Skeletal muscle cell (primary cell): ENCODE measurements around the gene OR9A2.

Experiments
- DNase-seq: peaks from one replicate; pipeline ENCODE4 v3.0.0-alpha.2; 2010; ENCODE audit warnings: low read depth
- H3K4me3 ChIP-seq: 2 replicates; pipeline ENCODE4 v1.5.1; 2011; ENCODE audit warnings: low read depth, mild to moderate bottlenecking, control low read depth, low read length, moderate library complexity

Gene OR9A2

DNA sequence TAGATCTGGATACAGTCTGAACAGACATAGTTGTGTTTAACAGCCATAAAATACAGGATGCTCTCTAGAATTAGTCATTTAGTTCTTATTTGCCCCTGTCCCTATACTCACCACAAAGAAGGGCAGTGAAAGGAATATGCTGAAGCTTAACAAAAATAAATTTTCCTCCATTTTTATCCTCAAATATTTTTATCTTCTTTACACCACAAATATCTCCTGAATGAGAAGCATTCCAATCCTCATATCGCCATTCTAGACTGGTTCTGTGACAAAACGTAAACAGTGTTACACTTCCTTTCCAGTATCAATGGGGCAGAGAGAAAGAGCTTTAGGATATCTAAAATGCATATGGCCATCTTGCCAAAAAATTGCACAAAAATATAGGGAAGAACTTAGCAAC, 1.6 kb downstream of the OR9A2 start:
- H3K4me3 ChIP-seq = no peak overlapping the region
- DNase-seq = no peak

DNA sequence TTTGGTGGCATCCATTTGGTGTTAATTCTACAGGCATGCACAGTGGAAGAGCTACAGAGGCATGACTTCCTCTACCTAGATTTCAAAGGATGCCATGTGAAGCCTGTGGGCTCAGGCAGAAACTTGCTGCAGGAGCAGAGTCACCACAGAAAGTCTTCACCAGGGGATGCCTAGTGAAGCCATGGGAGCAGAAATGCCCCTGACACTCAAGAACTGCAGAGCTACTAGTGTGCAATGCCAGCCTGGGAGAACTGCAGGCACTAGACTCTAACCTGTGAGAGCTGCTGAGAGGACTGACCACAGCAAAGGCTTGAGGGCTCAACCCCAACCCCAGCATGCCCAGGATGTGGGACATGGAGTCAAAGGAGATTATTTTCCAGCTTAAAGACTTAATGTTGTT, 3.9 kb downstream of the OR9A2 start:
- no peak for DNase-seq
- H3K4me3 ChIP-seq = no peak overlapping the region

DNA sequence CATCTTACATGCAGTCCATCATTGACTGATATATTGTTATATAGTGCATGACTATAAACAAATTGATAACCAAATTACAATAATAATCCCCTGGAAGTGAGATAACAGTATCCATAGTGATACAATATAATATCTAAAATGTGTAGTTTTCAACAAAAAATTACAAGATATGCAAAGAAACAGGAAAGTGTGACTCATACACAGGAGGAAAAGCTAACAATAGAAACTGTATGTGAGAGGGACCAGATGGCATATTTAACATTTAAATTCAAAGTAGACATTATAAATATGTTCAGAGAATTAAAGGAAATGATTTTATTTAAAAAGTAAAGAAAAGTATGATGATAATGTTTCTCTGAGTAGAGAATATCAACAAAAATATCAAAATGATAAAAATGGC, 8.0 kb downstream of the OR9A2 start:
- H3K4me3 ChIP-seq = no peak overlapping the region
- no peak for DNase-seq

DNA sequence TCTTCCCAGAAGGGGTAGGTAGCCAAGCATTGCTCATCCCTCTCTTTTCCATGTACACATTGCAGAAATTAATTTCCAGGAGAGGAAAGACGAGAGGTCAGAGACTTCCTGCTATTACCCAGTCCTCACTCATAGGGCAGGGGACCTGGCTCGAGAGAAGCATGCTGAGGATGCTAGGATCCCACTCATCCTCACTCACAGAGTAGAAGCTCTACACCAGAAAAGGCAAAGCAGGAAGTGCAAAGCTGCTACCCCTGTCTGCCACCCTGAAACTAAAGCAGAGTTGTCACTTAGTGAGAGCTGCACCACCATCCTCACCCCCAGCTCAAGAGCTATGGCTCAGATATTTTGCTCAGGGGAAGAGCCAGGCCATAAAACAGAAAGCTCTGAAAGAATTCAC, 9.9 kb downstream of the OR9A2 start:
- DNase-seq = no peak
- H3K4me3 ChIP-seq = no peak overlapping the region

DNA sequence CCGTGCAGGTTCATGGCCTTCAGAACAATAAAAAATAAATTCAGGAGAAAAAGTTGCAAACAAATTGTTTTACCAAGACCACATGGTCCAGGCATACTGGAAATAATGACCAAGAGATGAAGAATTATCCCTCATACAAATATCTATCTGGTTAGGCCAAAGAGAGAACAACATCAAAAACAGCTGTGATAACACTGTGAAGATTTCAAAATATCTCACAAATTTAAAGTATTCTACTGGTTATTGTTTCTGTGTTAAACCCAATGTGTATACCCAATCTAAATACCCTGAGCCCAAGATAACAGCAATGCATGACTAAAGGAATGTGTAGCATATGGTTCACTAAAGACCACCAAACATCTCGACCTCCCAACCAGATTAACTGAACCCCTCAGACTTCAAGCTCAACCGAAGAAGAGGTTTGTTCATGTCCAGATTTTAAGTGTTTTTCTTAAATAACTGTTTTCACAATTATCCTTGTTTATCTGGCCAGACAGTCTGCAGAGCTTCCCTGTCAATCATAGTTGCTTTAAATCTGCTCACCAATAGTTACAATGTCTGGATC, 10.9 kb downstream of the OR9A2 start:
- DNase-seq = peak; percentile 26
- no peak overlapping the region for H3K4me3 ChIP-seq

DNA sequence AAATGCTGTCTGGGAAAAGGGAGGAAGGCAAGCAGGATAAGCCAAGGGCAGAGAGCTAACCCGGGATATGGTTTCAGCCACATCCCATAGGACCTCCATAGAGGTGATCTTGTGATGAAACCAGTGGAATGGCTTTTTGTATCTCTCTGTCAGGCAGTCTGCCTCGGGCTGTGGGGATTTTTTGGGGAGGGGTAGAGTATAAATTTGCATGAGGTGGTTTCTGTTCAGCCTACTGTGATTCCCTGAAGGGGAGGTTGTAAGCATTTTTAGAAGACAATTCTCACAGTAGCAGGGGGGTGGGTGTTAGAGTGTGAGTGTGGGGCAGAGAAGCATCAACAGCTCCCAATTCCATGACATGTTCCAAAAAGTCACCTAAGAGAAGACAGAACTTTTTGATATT, 11.8 kb downstream of the OR9A2 start:
- no peak overlapping the region for H3K4me3 ChIP-seq
- DNase-seq = no peak

DNA sequence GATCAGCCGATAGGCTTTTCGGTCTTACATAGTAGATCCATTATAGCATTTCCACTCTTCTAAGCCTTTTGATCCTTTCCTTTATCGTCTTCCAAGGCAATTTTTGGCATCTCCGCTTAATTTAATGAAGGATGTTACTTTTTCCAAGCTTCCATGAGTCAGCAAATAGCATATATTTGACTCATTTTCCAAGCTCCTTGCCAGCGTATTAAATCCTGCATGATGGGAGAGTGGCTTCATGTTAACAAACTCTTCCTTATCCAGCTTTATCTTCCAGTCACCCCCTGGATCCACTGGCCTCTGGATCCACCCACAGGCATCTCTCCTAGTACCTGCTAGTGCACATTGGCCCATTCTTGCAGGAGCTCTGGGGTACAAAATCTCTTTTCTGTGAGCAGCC, 13.0 kb downstream of the OR9A2 start:
- H3K4me3 ChIP-seq = no peak overlapping the region
- DNase-seq = peak; percentile 46

DNA sequence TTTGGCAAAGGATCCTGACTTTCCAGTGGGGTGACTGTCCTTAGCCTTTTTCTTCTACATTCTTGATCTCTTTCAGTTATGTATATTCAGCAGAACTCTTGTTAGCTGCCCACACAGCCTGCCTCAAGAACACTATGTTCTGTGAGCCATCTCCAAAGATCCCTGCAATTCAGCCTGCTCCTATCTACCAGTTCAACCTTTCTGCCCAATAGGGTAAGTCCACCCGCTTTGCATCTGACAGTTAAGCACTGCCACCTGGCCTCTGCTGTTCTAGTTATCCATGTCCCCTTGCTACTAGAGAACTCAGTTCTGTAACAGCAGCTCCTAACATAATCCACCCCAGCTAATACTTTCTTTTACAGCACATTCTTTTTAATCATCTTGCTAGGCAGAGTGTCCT, 13.5 kb downstream of the OR9A2 start:
- DNase-seq = peak; percentile 54
- H3K4me3 ChIP-seq = no peak overlapping the region

DNA sequence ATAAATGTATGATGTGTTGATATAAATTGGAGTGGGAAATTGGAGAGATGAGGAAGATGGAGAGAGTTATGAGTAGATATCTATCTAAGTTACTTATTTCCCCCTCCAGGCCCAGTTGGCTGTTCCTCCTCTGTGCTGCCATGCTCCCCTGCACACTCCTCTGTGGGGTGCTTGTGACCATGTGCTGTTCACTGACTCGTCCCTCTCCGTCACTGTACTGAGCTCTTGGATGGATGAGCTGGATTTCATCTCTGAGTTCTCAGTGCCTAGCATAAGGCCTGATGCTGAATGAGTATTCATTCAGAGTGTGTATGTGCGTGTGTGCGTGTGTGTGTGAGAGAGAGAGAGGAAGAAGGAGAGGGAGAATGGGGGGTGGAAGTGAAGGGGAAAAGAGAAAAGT, 14.5 kb downstream of the OR9A2 start:
- no peak for DNase-seq
- no peak overlapping the region for H3K4me3 ChIP-seq

DNA sequence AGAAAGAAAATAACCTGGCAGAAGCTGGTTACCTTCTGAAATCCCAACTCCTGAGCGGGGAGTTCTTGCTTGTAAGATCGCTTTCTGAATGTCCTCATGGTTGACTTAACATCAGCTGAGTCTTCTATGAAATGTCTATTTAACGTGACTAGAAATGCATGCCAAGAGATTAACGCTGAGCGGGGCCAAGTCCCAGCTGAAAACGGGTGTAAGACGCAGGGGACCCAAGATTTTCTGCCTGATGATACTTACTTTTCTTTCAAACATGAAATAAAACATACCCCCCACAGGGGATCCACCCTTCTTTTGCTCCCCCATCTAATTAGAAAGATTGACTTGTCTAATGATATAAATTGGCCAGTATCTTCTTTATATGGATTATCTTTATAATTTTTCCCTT, 14.9 kb downstream of the OR9A2 start:
- DNase-seq = no peak
- H3K4me3 ChIP-seq = no peak overlapping the region

DNA sequence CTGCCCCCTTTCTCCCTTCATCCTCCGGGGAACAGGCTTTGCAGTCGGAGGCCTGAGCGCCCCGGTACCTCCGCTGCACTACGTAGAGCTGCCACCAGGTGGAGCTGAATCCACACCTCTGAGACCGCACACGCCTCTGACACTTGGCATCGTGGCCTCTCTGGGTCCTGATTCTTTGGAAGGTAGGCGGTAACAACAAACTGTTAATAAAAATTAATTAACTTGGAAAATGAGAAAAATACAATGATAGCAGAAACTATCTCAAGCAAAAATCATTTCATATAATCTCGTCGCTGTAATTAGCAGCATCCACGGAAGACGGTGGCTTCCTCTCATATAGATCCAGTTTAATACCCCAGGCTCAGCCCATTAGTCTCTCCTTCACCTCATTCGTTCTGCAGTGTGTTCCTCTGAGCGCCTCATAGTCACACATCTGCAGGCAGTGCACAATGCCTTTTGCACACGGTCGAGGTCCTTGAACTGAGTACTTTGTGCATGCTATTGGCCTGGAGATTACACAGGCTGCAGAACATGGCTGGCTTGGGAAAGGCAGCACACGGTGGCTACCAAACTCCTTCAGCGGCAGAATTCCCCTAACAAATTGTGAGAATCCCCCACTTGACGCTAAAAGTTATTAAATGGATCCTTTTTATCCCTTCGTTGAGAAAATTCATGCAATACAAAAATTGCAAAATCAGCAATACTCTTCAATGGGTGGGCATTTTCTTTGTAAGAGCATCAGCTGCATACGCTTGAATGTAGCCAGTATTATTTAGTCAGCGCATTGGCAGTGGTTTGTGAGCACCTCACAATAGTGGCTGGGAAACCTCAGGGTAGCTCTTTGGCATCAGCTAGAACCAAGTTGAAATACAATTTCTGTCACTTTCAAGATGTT, 18.7 kb downstream of the OR9A2 start:
- DNase-seq = no peak
- no peak overlapping the region for H3K4me3 ChIP-seq

DNA sequence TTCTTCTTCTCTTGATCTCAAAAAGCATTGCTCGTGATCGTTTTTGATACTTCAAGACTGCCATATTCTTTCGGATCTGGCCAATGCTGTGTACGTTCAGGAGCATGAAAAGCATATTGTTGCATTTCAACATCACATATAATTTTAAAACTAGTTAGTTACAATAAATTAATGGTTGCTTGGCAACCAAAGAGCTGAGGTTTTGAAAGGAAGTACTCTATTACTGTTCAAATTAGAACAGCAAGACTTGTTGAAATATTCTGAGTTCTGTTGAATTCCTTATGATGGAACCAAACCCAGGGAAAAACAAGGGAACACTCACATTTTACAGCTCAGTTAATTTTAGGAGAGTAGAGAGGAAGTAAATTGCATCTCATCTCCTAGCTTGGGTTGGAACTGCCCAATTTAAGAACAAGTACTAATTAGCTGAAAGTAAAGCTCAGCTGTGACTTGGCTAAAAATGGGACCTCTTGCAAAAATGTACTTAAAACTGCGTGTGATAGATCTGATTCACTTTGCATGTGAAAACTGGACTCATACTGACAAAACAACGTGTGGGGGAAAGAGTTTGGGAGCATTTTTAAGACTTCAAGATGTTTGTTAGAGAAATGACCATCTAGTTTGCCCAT, 21.2 kb downstream of the OR9A2 start:
- no peak for DNase-seq
- no peak overlapping the region for H3K4me3 ChIP-seq

DNA sequence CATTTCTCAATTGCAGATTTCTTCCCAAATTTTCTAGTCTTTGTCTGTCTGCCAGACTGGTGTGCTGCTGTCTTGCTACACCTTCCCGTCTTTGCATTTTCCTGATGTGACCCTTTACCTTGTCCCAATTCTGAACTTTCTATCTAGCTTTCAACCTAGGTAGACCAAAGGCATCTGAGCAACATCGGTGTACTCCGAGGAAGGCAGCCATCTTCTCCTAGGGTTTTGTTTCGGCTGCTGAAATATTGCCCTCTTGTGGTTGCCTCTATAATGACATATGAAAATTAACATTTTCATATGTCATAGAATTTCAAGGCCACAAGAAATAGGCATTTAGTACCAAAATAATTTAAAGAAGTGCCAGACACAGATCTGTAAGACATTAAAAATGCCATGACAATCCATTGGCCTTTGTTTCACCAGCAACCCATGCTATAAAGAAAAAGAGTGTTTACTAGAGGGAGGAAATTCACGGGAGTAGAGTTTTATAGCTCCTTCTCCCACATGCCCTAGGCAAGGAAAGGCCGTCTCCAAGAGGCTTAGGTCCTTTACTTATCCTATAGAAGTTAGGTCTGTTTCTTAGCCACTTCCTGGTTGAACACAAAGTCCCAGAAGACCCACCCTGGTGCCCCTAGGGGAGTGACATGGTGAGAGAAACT, 23.4 kb downstream of the OR9A2 start:
- H3K4me3 ChIP-seq = peak overlapping the region; percentile 7
- DNase-seq = no peak

DNA sequence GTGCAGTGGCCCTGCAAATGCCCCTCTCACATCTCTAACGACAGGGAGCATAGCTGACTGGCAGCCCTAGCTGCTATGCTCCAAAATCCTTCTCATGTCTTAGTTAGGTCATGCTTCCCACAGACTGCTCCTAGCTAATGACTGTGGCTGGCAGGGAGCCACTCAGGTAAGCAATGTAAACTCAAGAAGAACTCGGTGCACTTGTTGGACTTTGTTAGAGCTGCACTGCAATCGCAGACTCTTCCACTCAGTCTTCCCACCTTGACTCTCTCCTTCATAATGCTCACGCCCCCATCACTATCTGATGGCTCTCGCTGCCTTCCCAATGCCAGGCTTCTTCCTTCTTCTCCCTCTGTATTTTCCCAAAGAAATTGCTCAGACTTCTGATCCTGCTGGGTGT, 24.0 kb downstream of the OR9A2 start:
- H3K4me3 ChIP-seq = no peak overlapping the region
- no peak for DNase-seq

DNA sequence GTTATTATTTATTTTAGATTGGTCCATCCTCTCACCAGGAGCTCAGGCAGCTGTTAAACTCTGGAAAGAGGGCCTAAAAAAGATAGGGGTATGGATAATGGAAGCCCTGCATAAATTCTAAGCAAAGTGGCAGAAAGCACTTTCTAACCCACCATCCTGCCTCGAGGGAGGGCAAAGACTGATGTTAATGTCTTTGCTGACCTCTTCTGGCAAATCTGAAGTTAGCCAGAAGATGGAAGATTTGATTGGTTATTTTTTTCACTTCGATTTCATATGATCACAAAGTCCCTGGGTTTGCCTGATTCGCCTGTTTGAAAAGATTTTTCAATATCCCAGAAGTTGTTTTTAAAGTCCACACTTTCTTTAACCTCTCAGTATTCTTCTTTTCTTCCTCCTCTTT, 24.8 kb downstream of the OR9A2 start:
- DNase-seq = no peak
- no peak overlapping the region for H3K4me3 ChIP-seq

DNA sequence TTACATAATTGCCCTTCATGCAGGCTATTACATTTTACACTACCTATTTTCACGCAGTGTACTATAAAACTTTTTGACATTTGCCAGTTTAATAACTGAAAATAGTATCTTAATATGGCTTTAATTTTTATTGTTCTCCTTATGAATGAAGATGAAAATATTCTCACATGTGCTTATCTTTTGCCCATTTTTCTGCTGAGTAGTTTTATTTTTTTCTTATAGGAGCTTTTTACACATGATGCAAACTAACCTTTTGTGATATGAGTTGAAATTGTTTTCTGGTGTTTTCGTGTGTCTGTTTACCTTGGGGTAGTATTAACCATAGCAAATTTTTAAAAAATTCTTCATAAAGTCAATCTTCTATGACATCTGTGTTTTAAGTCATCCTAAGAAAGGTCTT, 26.3 kb downstream of the OR9A2 start:
- no peak for DNase-seq
- no peak overlapping the region for H3K4me3 ChIP-seq

DNA sequence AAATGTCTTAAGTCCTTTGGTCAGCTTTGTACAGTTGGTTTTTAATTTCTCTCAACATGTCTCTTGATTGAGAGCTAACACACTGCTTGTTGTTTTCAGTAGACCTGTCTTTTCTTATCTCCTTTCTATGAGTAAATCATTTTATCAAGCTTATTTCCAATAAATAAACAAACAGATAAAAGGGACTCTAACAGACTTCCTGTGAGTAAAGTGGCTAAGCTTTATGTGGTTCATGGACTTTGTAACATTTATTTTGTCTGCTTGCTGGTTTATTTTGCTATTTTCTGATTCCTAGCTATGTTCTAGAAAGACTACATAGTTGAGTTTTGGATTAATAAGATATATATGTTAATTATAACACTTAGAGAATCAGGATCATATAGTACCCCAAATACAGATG, 27.1 kb downstream of the OR9A2 start:
- H3K4me3 ChIP-seq = no peak overlapping the region
- DNase-seq = no peak

DNA sequence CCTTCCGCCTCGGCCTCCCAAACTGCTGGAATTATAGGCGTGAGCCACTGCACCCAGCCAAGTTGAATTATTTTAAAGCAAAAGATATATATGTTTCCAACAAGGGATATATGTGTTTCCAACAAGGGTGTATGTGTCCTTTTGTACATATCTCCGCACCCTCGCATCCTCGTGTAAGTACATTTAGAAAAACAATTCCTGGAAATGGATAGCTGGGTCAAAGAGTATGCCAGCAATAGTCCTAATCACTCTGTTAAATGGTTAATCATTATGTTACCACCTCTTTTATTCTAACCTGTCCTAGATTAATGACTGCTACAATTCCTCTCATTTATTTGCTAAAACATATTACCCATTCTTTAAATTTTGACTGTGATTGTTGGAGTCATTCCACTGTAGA, 28.0 kb downstream of the OR9A2 start:
- no peak for DNase-seq
- no peak overlapping the region for H3K4me3 ChIP-seq

DNA sequence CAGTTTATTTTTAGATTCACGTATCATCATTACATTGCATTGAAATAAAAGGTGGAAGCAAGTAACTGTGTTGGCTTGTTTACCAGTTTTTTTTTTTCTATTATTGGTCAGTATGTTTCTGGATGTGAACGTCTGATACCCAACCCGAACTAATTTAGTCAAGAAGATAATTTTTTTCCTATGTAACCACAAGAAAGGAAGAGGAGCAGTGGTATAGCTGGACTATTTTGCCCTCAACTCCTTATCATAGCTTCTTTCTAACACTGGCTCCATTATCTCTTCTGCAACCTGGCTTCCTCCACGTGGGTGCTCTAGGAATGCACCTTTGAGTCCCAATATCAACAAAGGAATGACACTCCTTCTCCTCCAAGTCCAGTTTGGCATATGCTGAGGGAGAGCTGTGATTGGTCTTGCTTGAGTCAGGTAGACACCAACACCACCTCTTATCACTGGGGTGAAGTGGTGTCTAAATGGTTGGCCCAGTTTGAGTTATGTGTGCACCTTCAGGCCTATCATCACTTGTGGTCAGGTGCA, 29.4 kb downstream of the OR9A2 start:
- no peak overlapping the region for H3K4me3 ChIP-seq
- no peak for DNase-seq

DNA sequence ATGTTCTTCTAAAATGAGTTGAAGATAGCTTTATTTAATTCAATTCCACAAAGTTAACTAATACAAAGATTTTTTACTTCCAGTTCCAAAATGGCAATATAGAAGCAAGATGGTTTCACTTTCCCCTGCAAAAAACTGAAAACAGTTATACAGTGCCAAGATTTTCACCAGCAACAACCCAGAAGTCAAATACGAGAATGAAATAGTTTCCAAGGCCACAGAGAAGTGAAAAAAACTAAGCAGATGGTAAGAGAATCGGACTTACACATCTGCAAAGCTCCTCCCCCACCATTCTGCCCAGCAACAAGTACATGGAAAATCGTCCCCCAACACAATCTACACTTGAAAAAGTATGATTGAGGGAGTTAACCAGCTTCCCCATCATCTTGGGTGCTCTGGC, 34.5 kb downstream of the OR9A2 start:
- no peak for DNase-seq
- no peak overlapping the region for H3K4me3 ChIP-seq
